ENCODE results near the gene PRKCQ.

PRKCQ gene

GRCh38 chr10:6580279-6581029 lies 378 bp upstream of the PRKCQ start:
- H3K4me3 ChIP-seq (ENCODE audit: low read depth, low read length), result peak overlapping the region; percentile 64
- 0 out of 2 replicates have a peak, but pooled peaks have one; percentile 8 for TF ChIP-seq CTCF (IDR thresholded peaks at IDR 0.05; ENCODE audit: low read depth, low read length)

- no peak overlapping the region; the same call in 1 of the 2 replicates for H3K4me3 ChIP-seq (ENCODE audit: low read depth, low read length)
- TF ChIP-seq CTCF (IDR thresholded peaks at IDR 0.05; ENCODE audit: low read depth, low read length), result no peak
These were observed 733 bp downstream of the PRKCQ start for GRCh38 chr10:6579183-6579903.

GRCh38 chr10:6578795-6579182 lies 1.3 kb downstream of the PRKCQ start:
- H3K4me3 ChIP-seq (ENCODE audit: low read depth, low read length), result no peak overlapping the region
- TF ChIP-seq CTCF (IDR thresholded peaks at IDR 0.05; ENCODE audit: low read depth, low read length), result no peak

- no peak overlapping the region for H3K4me3 ChIP-seq (ENCODE audit: low read depth, low read length)
- TF ChIP-seq CTCF (IDR thresholded peaks at IDR 0.05; ENCODE audit: low read depth, low read length), result no peak
These were observed 1.8 kb downstream of the PRKCQ start for GRCh38 chr10:6578251-6578771.

- no peak overlapping the region for H3K4me3 ChIP-seq (ENCODE audit: low read depth, low read length)
- TF ChIP-seq CTCF (IDR thresholded peaks at IDR 0.05; ENCODE audit: low read depth, low read length), result no peak
These were observed 3.8 kb downstream of the PRKCQ start for GRCh38 chr10:6576326-6576725.

GRCh38 chr10:6574664-6575176 lies 5.4 kb downstream of the PRKCQ start:
- TF ChIP-seq CTCF (IDR thresholded peaks at IDR 0.05; ENCODE audit: low read depth, low read length), result no peak
- no peak overlapping the region for H3K4me3 ChIP-seq (ENCODE audit: low read depth, low read length)

GRCh38 chr10:6570893-6571292 lies 9.2 kb downstream of the PRKCQ start:
- no peak overlapping the region for H3K4me3 ChIP-seq (ENCODE audit: low read depth, low read length)
- no peak for TF ChIP-seq CTCF (IDR thresholded peaks at IDR 0.05; ENCODE audit: low read depth, low read length)
